Suppressor macrophage treated with lipopolysaccharide for 4 hours (primary cell): ENCODE measurements around the gene ZBTB34.

Experiments used
- DNase-seq: peaks from one replicate; pipeline ENCODE4 v3.0.0-alpha.2; 2020

The ZBTB34 gene

GRCh38 chr9:126932871-126933321, 72.5 kb downstream of the ZBTB34 start:
- DNase-seq: no peak

- no peak for DNase-seq
Observed at GRCh38 chr9:126933334-126933980, 73.0 kb downstream of the ZBTB34 start.

GRCh38 chr9:126934441-126934840, 74.0 kb downstream of the ZBTB34 start:
- DNase-seq: no peak
